Middle frontal gyrus (tissue), 1 donor: ENCODE measurements around the gene PNMA1.
"Not testable (repeated sequence)": the region's sequence is repeated elsewhere in the genome, so short reads cannot be mapped to it uniquely, and the experiment has no call there.

Experiments used
- DNase-seq: peaks from one replicate; pipeline ENCODE4 v3.0.0-alpha.2; 2015; ENCODE audit warnings: low spot score; ENCODE audit errors: extremely low spot score

The PNMA1 gene

DNA sequence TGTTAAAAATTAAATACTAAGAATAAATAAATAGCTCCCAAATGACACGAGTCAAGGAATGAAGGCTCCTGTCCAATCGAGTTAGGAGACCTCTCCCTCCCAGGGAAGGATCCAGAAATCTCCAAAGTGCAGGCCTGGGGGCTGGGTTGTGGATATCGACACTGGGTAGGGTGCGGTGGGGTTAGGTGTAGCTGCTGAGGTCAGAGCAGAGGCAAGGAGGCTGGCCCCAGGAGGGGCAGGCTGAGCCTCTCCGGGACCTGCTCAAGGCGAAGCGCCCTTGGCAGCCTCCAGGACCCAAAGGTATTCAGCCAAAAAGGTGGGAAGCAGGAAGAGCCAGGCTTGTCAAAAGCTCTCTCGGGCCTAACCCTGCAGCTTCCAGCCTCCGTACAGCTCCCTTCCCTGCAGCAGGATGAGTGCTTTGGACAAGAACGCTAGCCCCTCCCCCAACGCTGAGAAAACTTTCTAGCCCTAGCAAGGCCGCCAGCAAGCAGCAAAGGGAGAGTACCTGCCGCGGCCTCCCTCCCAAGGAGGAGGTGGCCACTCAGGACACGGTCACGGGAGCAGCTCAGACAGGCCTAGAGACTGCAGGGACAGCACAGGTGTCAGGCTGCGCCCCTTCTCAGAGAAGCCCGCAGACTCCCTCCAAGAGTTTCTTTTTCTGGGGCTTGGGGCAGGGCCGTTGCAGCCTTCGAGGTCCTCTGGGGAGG lies 3.7 kb upstream of the PNMA1 start:
- no peak for DNase-seq

DNA sequence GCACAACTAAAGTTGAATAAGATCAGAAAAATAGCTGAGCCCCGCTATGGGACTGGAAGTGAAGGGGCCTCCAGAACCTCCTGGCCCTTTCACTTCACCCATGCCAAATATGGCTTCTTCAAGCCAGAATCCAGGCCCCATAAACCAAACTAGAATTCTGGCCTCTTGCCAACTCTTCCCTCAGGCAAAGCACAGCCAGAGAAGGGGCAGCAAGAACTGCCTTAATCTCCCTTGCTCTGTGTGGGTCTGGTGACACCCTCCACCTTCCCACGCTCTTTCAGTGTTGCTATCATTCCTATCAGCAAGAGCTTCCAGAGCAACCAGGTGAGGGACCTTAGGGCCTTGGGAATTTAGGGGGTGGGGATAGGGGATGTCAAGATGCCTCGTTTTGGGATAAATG lies 3.1 kb upstream of the PNMA1 start:
- DNase-seq, result no peak

DNA sequence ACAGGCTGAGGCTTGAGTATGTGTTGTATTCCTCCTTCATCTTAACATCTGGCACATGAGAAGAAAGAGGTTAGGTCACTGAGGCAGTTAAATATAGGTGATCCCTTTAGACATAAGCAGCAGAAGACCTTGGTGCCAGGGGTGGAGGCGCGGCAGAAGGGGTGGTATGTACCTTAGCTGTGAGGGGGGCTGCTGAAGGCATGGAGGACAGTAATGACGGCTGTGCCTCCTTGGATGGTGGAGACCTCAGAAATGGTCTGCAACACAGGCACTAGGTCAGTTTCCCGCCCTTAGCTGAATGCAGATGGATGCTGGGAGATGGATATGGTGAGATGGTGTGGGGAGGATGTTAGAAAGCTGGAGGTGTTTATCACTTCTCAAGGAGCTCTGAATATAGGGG lies 1.5 kb upstream of the PNMA1 start:
- DNase-seq, result no peak

DNA sequence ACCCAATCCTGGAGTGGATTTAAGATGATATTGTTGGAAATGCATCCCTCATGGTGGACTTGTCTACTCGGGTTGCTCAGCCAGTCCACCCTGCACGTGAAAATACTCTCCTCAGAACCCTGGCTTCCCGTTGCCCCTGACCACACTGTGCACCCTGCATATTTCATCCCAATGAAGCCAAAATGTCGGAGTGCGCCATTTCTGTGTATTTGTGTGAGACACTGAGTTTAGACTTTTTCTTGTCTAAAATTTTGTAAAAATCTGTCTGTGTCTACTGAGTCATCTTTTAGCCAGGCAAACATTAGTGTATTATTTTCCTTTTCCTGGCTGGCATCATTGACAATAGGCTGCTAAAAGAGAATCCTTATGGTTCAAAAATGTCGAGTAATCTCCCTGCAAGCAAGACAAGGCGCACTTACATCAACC lies 485 bp upstream of the PNMA1 start:
- no peak for DNase-seq

DNA sequence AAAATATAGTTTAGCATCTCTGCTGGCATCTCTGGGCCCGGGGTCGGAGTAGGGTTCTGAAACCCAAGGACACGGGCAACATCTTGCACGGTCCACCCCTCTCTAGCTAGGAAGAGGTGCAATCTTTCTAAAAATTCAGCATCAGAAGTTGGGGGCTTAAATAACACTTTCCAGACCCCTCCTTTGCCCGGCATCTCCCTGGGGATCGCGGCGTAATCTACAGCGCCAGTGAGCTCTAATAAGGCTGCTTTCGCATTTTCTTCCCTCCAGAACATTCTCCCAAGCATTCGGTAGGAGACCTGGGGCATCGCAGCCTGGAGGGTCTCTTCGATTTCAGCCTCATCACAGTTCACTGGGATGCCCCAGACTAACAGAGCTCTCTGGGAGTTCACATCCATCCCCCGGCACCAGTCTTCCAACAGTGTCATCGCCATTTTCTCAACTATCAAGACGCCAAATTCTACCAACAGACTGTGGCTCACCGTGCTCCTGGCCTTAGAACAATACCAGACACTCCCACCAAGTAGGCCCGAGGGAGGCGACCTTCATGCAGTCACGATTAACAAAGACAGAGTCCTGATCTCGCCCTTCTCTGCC lies 880 bp downstream of the PNMA1 start:
- no peak for DNase-seq

DNA sequence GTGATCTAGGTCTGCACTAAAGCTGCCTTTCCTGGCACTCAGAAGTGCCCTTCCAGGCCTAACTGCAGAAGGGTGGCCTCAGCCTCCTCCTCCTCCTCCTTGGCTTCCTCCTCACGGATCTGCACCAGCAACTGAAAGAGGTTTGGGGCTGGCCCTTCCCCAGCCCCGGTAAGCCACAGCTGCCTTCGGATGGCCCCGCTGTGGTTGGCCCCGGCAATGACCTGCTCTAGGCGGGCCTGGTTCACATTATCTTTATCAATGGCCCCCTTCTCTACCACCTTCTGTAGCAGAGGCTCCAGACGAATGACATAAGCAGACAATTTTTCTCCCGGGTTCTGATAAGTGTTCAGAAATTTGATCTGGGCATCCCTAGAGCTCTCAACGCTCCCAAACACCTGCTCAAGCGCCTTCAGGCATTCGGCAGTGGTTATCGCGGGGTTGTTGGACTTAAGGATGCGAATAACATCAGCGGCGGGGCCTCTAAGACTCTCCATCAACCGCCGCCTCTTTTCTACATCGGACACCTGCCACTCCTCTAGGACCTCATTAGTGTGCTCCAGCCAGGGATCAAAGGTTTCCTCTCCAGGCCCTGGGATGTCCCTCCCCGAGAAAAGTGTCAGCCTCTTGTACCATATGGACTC lies 1.5 kb downstream of the PNMA1 start:
- no peak for DNase-seq

DNA sequence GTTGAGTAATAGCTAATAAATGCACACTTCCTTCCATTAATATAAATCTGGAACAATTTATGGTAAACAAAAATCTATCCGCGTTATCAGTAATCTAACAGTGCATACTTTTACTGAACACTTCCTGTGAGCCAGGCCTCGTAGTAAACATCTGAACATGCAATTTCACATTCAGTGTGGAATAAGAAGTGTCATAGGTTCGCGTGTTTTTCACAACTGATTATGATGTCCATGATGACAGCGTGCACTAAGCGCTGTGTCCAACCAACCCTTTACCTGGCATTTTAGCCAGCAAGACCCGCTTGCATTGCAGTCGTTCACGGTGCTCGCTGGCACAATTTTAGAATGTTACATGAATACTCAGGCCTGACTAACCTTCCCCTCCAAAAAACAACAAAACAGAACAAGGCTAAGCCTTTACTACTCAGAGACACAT lies 2.1 kb downstream of the PNMA1 start:
- DNase-seq, result no peak

DNA sequence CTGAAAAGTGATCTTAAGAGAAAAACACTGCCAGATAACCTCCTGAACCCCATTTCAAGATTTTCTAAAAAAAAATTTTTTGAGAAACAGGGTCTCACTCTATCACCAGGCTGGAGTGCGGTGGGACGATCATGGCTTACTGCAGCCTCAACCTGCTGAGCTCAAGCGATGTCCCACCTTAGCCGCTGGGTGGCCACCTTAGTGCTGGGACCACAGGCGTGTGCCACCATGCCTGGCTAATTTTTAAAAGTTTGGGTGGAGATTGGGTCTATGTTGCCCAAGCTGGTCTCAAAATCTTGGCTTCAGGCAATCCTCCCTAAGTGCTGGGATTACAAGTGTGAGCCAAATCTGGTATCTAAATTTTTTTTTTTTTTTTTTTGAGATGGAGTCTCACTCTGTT lies 3.4 kb downstream of the PNMA1 start:
- DNase-seq, result no peak

DNA sequence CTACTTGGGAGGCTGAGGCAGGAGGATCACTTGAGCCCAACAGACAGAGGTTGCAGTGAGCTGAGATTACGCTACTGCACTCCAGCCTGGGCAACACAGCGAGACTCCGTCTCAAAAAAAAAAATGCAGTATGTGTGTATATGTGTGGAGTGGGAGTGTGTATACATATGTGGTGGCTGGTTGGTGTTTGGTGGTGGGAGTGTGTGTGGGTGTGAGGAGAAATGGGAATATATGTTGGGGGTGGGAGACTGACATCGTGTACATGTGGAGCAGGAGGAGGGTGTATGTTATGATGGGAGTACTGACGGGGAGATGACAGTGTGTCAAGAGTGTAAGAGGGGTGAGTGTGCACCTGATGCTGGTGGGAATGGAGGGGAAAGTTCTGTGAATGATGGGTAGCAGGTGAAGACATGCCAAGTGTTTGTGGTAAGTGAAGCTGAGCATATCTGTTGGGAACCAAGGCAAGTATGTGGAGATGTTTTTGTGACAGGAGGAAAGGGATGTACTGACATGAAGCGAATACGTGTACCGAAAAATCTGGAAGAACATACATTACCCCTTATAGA lies 4.2 kb downstream of the PNMA1 start:
- DNase-seq, result no peak

DNA sequence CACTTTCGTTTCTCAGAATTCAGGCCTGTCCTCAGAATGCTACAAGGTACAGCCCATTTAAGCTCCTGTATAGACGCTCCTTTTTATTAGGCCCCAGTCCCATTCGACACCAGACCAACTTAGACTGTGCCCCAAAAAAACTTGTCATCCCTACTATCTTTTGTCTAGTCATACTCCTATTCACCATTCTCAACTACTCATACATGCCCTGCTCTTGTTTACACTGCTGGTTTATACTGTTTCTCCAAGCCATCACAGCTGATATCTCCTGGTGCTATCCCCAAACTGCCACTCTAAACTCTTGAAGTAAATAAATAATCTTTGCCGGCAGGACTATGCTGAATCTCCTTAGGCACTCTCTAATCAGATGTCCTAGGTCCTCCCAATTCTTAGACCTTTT lies 6.1 kb downstream of the PNMA1 start:
- DNase-seq, result not testable (repeated sequence)

DNA sequence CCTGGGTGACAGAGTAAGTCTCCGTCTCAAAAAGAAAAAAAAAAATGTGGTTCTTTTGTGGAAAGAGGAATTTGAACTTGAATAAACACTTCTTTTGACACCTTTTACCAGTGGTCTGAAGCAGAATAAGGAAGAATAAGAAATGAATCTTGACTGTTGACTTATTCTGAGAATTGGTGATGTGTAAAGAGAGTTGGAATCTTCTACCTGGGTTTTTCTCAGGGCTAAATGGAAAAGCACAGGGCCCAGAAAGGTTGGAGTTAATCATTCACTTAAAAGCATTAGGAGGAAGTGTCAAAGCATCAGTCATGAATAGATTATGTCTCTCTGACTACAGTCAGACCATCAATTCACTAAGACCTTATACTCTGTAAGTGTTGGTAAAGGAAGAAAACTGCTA lies 13.9 kb downstream of the PNMA1 start:
- DNase-seq, result no peak

DNA sequence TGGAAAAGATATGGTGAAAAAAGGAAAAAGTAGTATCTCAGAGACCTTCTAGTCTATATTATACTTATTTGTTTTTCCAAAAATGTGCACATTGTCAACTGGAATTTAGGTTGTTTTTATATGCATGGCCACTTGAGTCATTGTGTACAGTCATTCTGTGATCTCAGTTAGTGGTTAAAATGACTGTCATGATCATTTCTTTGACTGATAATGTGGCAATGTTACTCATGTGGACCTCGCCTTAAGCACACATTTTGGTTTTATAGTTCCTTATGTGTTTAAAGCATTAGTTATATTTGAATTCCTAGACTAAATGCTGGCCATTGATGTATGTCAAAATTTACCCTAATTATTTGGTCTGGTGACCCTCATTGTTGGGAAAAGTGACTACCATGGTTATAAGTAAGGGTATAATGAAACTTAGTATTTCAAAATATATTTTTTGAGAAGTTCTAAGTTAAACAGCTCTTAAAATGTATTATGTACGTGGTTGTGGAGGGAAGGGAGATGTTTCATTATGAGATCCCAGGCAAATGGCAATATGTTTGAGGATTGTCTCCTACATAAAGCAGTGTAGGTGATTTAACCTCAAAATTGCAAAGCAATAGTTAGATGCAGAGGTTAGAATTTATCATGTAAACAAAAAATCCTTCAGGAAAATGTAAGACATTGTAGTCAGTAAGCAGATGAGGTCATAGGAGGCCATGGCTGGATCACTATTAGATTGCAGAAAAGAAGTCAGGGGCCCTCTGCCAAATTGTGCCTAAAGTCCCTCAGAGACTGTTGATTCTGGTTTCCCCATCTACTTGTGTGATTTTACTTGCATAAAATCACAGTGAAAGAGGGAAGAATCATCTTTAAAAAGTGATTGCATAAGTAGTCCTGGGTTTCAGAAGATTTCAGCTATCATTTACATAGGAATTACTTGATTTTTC lies 17.5 kb downstream of the PNMA1 start:
- no peak for DNase-seq

DNA sequence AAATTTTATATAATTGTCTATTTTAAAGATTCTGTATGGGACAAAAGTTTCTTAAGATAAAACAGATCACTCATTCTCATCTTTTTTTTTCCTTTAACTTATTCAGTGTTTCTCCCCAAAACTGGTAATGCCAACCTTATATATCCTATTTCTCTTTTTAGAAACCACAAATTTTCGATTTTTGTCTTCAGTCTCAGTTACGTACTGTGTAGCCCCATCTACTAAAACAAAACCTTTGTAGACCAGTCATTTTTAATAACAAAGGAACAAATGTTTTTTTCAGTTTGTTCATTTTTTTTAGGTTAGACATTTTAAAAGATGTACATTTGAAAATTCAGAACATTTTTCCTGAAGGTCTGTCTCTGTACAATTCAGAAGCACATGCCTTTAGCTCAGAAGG lies 18.2 kb downstream of the PNMA1 start:
- DNase-seq, result no peak

DNA sequence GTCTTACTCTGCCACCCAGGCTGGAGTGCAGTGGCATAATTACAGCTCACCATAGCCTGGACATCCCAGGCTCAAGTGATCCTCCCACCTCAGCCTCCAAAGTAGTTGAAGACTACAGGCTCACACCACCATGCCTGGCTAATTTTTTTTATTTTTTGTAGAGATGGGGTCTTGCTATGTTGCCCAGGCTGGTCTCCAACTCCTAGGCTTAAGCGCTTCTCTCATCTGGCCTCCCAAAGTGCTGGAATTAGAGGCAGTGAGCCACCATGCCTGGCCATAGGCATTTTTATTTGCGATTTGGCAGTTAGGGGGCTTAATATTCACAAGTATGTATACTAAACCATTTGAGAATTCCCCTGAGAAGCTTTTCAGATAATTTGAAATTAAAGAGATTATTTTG lies 19.1 kb downstream of the PNMA1 start:
- no peak for DNase-seq

DNA sequence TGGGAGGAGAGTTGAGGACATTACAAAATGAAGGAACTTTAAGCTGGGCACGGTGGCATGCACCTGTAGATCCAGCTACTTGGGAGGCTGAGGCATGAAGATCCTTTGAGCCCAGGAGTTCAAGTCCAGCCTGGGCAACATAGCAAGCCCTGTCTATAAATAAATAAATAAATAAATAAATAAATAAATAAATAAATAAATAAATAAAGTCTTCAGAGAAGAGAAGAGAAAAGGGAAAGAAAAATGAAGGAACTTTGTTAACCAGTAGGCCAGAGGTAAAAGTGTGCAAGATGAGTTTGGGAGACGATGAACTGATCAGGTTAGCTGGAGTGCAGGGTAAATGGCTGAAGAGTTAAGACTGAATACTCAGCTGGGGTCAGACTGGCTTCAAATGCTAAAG lies 20.1 kb downstream of the PNMA1 start:
- no peak for DNase-seq

DNA sequence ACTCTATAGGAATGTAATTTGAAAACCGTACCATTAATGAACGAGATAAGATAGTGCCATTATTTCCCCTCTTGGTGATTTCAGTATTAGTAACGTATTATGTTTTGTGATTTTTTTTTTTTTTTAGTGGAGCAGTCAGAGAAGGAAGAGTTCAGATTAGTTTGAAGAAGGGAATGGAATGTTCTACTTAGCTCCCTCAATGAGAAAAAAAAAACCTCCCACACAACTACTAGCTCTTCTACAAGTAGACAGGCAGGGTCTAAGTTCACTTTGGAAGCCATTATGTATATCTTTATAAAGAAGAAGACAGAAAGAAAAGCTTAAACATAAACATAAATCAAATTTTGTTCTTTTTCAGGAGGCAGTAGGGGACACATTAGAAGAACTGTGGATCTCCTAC lies 27.3 kb downstream of the PNMA1 start:
- DNase-seq, result no peak

DNA sequence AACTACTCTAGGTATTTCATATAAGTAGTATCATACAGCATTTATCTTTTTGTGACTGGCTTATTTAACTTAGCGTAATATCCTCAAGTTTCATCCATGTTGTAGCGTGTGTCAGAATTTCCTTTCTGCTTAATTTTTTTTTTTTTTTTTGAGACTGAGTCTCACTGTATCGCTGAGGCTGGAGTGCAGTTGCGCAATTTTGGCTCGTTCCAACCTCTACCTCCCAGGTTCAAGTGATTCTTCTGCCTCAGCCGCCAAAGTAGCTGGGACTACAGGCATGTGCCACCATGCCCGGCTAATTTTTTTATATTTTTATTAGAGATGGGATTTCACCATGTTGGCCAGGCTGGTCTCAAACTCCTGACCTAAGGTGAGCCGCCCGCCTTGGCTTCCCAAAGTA lies 28.9 kb downstream of the PNMA1 start:
- no peak for DNase-seq

DNA sequence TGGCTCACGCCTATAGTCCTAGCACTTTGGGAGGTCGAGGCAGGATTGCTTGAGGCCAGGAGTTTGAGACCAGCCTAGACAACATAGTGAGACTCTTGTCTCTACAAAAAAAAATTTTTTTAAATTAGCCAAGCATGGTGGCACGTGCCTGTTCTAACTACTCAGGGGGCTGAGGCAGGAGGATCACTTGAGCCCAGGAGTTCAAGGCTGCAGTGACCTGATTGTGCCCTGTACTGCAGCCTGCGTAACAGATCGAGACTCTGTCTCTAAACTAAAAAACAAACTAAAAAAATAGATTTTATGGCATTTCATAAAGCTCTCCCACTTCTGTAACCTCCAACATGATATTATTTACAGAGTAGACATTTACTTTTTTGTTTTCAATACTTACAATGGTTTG lies 29.6 kb downstream of the PNMA1 start:
- no peak for DNase-seq

DNA sequence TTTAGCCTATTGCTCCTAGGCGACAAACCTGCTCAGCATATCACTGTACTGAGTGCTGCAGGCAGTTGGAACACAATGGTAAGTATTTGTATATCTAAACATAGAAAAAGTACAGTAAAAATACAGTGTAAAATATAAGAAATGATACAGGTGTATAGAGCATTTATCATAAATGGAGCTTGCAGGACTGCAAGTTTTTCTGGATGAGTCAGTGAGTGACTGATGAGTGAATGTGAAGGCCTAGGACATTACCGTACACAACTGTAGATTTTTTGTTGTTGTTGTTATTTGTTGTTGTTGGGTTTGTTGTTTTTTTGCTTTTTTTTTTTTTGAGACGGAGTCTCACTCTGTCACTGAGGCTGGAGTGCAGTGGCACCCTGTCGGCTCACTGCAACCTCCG lies 33.4 kb downstream of the PNMA1 start:
- DNase-seq, result no peak

DNA sequence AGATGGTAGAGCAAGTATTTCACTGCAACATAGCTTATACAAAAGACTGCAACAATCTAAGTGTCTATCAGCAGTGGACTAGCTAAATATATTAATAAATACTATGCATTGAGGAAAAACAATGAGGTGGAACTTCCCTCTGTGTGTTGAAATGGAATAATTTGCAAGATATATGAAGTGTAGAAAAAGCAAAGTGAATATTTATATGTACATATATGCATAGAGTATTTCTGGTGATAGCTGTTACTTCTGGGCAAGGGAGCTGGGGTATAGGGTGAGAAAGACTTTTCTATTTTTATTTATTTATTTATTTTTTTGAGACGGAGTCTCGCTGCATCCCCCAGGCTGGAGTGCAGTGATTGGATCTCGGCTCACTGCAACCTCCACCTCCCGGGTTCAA lies 35.5 kb downstream of the PNMA1 start:
- no peak for DNase-seq

DNA sequence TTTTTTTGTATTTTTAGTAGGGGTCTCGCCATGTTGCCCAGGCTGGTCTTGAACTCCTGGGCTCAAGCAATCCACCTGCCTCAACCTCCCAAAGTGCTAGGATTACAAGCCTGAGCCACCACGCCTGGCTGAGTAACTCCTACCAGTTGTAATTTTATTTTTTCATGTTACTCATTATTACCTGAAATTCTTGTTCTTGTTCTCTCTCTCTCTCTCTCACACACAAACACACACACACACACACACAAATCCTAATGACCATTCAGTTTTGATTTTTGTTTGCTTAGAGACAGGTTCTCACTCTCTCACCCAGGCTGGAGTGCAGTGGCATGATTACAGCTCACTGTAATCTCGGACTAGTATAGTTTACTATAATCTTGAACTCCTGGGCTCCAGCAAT lies 39.2 kb downstream of the PNMA1 start:
- no peak for DNase-seq

DNA sequence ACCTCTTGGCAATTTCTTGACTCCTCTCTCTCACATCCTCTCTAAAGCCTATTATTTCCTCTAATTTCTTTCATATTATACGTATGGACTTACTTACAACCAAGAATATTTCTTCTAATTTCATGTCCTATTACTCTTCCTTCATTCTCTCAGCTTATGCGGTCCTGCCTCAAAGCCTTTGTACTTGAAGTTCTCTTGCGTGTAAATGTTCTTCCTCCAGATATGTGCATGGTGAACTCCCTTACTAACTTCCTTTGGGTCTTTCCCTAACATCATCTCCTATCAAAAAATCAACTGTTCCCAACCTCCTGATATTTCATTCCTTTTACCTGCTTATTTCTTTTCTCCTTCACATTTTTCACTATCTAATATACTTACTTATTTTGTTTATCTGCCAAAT lies 46.3 kb downstream of the PNMA1 start:
- no peak for DNase-seq
